ENCODE results near the gene TMPRSS6.

The TMPRSS6 gene

GRCh38 chr22:37048133-37048532 lies 61.4 kb downstream of the TMPRSS6 start:
- DNase-seq = no peak

- DNase-seq = no peak
Measured at GRCh38 chr22:37047006-37047405, 62.5 kb downstream of the TMPRSS6 start.

GRCh38 chr22:37046589-37046988 lies 62.9 kb downstream of the TMPRSS6 start:
- no peak for DNase-seq

GRCh38 chr22:37045958-37046357 lies 63.6 kb downstream of the TMPRSS6 start:
- no peak for DNase-seq

- DNase-seq = no peak
Measured at GRCh38 chr22:37044634-37045625, 64.6 kb downstream of the TMPRSS6 start.

GRCh38 chr22:37043828-37044538 lies 65.5 kb downstream of the TMPRSS6 start:
- peak in 1 of 4 experiments; percentile 27 for DNase-seq

GRCh38 chr22:37043209-37043827 lies 66.2 kb downstream of the TMPRSS6 start:
- DNase-seq = no peak

- no peak for DNase-seq
Measured at GRCh38 chr22:37039466-37039865, 70.0 kb downstream of the TMPRSS6 start.

GRCh38 chr22:37037669-37038068 lies 71.8 kb downstream of the TMPRSS6 start:
- no peak for DNase-seq

- DNase-seq = no peak
Measured at GRCh38 chr22:37036655-37037377, 72.7 kb downstream of the TMPRSS6 start.

GRCh38 chr22:37033605-37034430 lies 75.7 kb downstream of the TMPRSS6 start:
- DNase-seq = no peak

- no peak for DNase-seq
Measured at GRCh38 chr22:37032535-37033460, 76.7 kb downstream of the TMPRSS6 start.

GRCh38 chr22:37032134-37032534 lies 77.4 kb downstream of the TMPRSS6 start:
- no peak for DNase-seq

GRCh38 chr22:37030560-37031281 lies 78.8 kb downstream of the TMPRSS6 start:
- DNase-seq = no peak

- DNase-seq = no peak
Measured at GRCh38 chr22:37028692-37029674, 80.5 kb downstream of the TMPRSS6 start.

GRCh38 chr22:37027556-37027955 lies 82.0 kb downstream of the TMPRSS6 start:
- DNase-seq = no peak

- DNase-seq = no peak
Measured at GRCh38 chr22:37026325-37026724, 83.2 kb downstream of the TMPRSS6 start.

GRCh38 chr22:37025500-37026070 lies 83.9 kb downstream of the TMPRSS6 start:
- no peak for DNase-seq

Data from activated CD4-positive, CD25-positive, alpha-beta regulatory T cell (primary cell).